ENCODE data around the gene ACAA1. TPM values are rescaled to one million over a fixed set of nuclear protein-coding genes. Genes with fewer than 3 reads are reported as not detected.
"Not testable (repeated sequence)": the region's sequence is repeated elsewhere in the genome, so short reads cannot be mapped to it uniquely, and the experiment has no call there.

Gene ACAA1
- total RNA-seq, 4 donors from 2014 or later = 48.1 to 69.5 (median 62.5) TPM

DNA sequence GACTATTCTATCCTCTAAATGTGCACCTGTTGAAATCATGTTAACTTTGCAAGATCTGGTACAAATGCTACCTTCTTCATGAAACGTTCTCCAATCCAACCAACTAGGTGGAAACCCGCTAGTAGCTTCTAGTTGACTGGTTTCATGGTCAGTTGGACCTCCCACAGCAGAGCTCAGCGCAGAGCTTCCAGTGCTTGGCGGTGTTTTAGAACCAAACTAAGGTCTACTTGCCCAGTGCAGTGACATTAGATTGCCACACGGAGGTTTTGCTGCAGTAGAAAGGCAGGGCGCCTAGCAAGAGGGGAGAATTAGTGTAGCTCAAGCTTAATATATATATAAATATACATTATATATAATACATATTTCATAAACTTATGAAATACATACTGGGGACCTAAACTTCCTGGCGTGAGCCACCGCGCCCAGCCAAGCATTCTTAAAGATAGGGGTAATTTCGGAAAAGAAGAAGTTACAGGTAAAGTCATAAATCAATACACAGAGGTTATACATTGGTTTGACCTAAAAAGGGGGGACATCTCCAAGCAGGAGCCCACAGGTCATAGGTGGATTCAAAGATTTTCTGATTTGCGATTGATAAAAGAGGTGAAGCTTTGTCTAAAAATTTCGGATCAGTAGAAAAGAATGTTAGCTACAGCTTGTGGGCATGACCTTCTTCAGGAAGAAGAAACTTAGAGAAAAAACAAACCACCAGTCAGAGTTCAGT lies 26.4 kb upstream of the ACAA1 start:
- ATAC-seq (ENCODE audit: low FRiP score) = no peak
- TF ChIP-seq, protein P1, sequence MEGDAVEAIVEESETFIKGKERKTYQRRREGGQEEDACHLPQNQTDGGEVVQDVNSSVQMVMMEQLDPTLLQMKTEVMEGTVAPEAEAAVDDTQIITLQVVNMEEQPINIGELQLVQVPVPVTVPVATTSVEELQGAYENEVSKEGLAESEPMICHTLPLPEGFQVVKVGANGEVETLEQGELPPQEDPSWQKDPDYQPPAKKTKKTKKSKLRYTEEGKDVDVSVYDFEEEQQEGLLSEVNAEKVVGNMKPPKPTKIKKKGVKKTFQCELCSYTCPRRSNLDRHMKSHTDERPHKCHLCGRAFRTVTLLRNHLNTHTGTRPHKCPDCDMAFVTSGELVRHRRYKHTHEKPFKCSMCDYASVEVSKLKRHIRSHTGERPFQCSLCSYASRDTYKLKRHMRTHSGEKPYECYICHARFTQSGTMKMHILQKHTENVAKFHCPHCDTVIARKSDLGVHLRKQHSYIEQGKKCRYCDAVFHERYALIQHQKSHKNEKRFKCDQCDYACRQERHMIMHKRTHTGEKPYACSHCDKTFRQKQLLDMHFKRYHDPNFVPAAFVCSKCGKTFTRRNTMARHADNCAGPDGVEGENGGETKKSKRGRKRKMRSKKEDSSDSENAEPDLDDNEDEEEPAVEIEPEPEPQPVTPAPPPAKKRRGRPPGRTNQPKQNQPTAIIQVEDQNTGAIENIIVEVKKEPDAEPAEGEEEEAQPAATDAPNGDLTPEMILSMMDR (IDR thresholded peaks at IDR 0.05) = no peak
- DNase-seq (ENCODE audit: low spot score) = no peak

- ATAC-seq (ENCODE audit: low FRiP score); DNase-seq (ENCODE audit: low spot score): not testable (repeated sequence)
These were observed 23.8 kb upstream of the ACAA1 start for GRCh38 chr3:38160704-38161103.

- no peak for ATAC-seq (ENCODE audit: low FRiP score)
- no peak for DNase-seq (ENCODE audit: low spot score)
- TF ChIP-seq, protein P1 (IDR thresholded peaks at IDR 0.05) = no peak
These were observed 21.5 kb upstream of the ACAA1 start for GRCh38 chr3:38158472-38158871.

- TF ChIP-seq, protein P1 (IDR thresholded peaks at IDR 0.05) = no peak
- no peak for DNase-seq (ENCODE audit: low spot score)
- peak; percentile 41 for ATAC-seq (ENCODE audit: low FRiP score)
These were observed 20.7 kb upstream of the ACAA1 start for GRCh38 chr3:38157595-38157994.

DNA sequence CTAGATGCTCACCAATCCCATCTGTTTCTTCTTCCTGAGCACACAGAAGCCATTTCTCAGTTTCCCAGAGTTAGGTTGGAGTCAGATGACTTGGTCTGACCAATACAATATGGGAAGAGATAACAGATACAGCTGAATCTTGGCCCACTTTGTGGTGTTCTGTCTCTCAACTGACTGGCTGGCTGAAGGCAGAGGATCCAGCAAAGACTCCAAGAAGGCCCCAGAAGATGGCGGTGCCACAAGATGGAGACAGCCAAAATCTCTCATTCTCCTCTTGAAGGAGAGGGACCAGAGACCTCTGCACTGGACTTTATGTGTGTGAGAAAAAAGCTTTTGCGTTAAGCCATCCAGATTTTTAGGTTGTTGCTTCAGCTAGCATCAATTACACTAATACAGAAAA lies 20.2 kb upstream of the ACAA1 start:
- ATAC-seq (ENCODE audit: low FRiP score) (no peak), DNase-seq (ENCODE audit: low spot score) (no peak)
- TF ChIP-seq, protein P1 (IDR thresholded peaks at IDR 0.05) = no peak

- TF ChIP-seq, protein P1 (IDR thresholded peaks at IDR 0.05) = no peak
- DNase-seq (ENCODE audit: low spot score) (no peak), ATAC-seq (ENCODE audit: low FRiP score) (no peak)
These were observed 18.9 kb upstream of the ACAA1 start for GRCh38 chr3:38155825-38156224.

- DNase-seq (ENCODE audit: low spot score) = no peak
- TF ChIP-seq, protein P1 (IDR thresholded peaks at IDR 0.05) = no peak
- ATAC-seq (ENCODE audit: low FRiP score) = no peak
These were observed 17.8 kb upstream of the ACAA1 start for GRCh38 chr3:38154625-38155255.

Data from omental fat pad (tissue), 4 donors.